GM12878 (cell line): ENCODE results near the gene RHBG. TPM values are rescaled to one million over a fixed set of nuclear protein-coding genes. Genes with fewer than 3 reads are reported as not detected.

Source experiments
- ATAC-seq: fragments of 200-7000 bp; cut with Tn5 transposase; 3 replicates; pipeline ENCODE4 v1.9.1; 2020; ENCODE audit warnings: mild to moderate bottlenecking, moderate library complexity
- BruUV-seq: library from RNA; stranded (reverse); fragments of 400-500 nt; replicated peaks from 2 replicates; lab custom pipeline; 2021; lab: Mats Ljungman, UMichigan
- CTCF ChIA-PET: fragments of 300-600 bp; sonication (Branson Sonifier 250); formaldehyde crosslinking; extraction: SDS; loops from one replicate; lab custom pipeline; 2021; ENCODE audit warnings: inconsistent platforms; lab: Yijun Ruan, JAX
- POLR2A ChIA-PET: fragments of 350-600 bp; formaldehyde crosslinking; extraction: SDS; loops from one replicate; lab custom pipeline; 2021; ENCODE audit warnings: inconsistent platforms; lab: Charles Lee
- RAD21 ChIA-PET: fragments of 300-600 bp; sonication (Branson Sonifier 250); formaldehyde crosslinking; loops from one replicate; lab custom pipeline; 2023; ENCODE audit warnings: antibody characterized with exemption; ENCODE audit not compliant: unreplicated experiment; lab: Charles Lee
- SMC1A ChIA-PET: fragments of 300-600 bp; sonication (Branson Sonifier 250); formaldehyde crosslinking; loops from one replicate; lab custom pipeline; 2023; ENCODE audit not compliant: unreplicated experiment, uncharacterized antibody; lab: Charles Lee
- DNase-seq: peaks from one replicate; pipeline ENCODE4 v3.0.0-alpha.2; 2011; ENCODE audit warnings: low read depth, low spot score
- FAIRE-seq: peaks from 3 replicates; lab custom pipeline; 2011; peaks lifted over from hg19 to GRCh38; lab: Jason Lieb, UNC
- H2AFZ ChIP-seq: 2 replicates; pipeline ENCODE4 v1.6.0; 2011; ENCODE audit warnings: low read depth, low read length, control low read depth; ENCODE audit not compliant: control insufficient read depth
- H3K27ac ChIP-seq: 2 replicates; pipeline ENCODE4 v1.5.1; 2011; ENCODE audit warnings: control low read depth; ENCODE audit not compliant: control insufficient read depth, insufficient read depth
- H3K27me3 ChIP-seq, 2 experiments: replicated peaks in 1 of 2; 2 replicates each; pipeline versions ENCODE4 v1.6.0 to v1.6.1; 2011; ENCODE audit warnings: low read length in 1 of 2; ENCODE audit not compliant: control insufficient read depth in 2 of 2, insufficient read depth in 2 of 2
- H3K36me3 ChIP-seq, 2 experiments: 2 replicates each; pipeline ENCODE4 v1.5.1; 2011; ENCODE audit warnings: low read length in 1 of 2; ENCODE audit not compliant: control insufficient read depth in 2 of 2, insufficient read depth in 2 of 2
- H3K4me1 ChIP-seq: 2 replicates; pipeline ENCODE4 v1.6.1; 2011; ENCODE audit warnings: mild to moderate bottlenecking, low read length, moderate library complexity, mixed read lengths; ENCODE audit not compliant: control insufficient read depth, insufficient read depth
- H3K4me2 ChIP-seq: 2 replicates; pipeline ENCODE4 v1.6.0; 2011; ENCODE audit warnings: control low read depth; ENCODE audit not compliant: control insufficient read depth, insufficient read depth
- H3K4me3 ChIP-seq: fragments of 200-600 bp; sonication (generic); 2 replicates; pipeline ENCODE4 v1.5.1; 2016
- H3K79me2 ChIP-seq: 2 replicates; pipeline ENCODE4 v1.6.0; 2011; ENCODE audit warnings: low read length; ENCODE audit not compliant: control insufficient read depth, insufficient read depth
- H3K9ac ChIP-seq: 2 replicates; pipeline ENCODE4 v1.8.0; 2011; ENCODE audit warnings: low read length, control low read depth, mixed read lengths; ENCODE audit not compliant: control insufficient read depth, insufficient read depth
- H3K9me3 ChIP-seq: replicated peaks from 3 replicates; pipeline ENCODE4 v1.5.1; 2011; ENCODE audit warnings: mild to moderate bottlenecking, low read length; ENCODE audit not compliant: control insufficient read depth, insufficient read depth
- H4K20me1 ChIP-seq: 2 replicates; pipeline ENCODE4 v1.6.0; 2011; ENCODE audit not compliant: control insufficient read depth, insufficient read depth
- KLF5 ChIP-seq: fragments of 450-650 bp; IDR thresholded peaks from 2 replicates; pipeline ENCODE4 v1.6.1; 2014; ENCODE audit warnings: mild to moderate bottlenecking; ENCODE audit not compliant: partially characterized antibody
- MLLT1 ChIP-seq: fragments of 450-650 bp; IDR thresholded peaks from 2 replicates; pipeline ENCODE4 v1.6.1; 2016; ENCODE audit warnings: mild to moderate bottlenecking
- RBBP5 ChIP-seq: fragments of 200-600 bp; sonication (generic); conservative IDR thresholded peaks from 2 replicates; pipeline ENCODE4 v1.6.1; 2016
- SUZ12 ChIP-seq: fragments of 200-600 bp; sonication (generic); IDR thresholded peaks from one replicate; pipeline ENCODE4 v1.6.1; 2018; ENCODE audit warnings: antibody characterized with exemption, mild to moderate bottlenecking; ENCODE audit not compliant: unreplicated experiment
- TAF1 ChIP-seq: IDR thresholded peaks from 2 replicates; pipeline ENCODE4 v1.6.1; 2011; ENCODE audit warnings: mild to moderate bottlenecking, low read depth, low read length, borderline replicate concordance
- YBX1 ChIP-seq: fragments of 450-650 bp; IDR thresholded peaks from 2 replicates; pipeline ENCODE4 v1.6.1; 2016; ENCODE audit warnings: antibody characterized with exemption
- WGBS: methylation state at CpG from one replicate; pipeline ENCODE4 v1.1.6; 2016; ENCODE audit warnings: low lambda C conversion rate; ENCODE audit not compliant: insufficient replicate concordance, insufficient coverage; ENCODE audit errors: missing lambda C conversion rate; 5-methylcytosine and 5-hydroxymethylcytosine counted together
- in situ Hi-C: fragments of 300-500 bp; cut with MboI; formaldehyde crosslinking; loops from 9 replicates; pipeline ENCODE4 v1.14.3; 2018; ENCODE audit warnings: mixed read lengths
- intact Hi-C: fragments of 100-400 bp; cut with micrococcal nuclease; formaldehyde crosslinking; loops from one replicate; pipeline ENCODE4 v1.14.2; 2022; ENCODE audit not compliant: unreplicated experiment
- polyA plus RNA-seq, 11 experiments: library from polyadenylated mRNA; depleted of rRNA in 4 of 11; unstranded in 6 of 11; stranded (reverse) in 5 of 11; fragments of >200 nt; fragmentation: Nextera tagmentation in 4 of 11; fragmentation: Illumina TruSeq in 1 of 11; extraction: Ambion mirVana in 4 of 11; extraction: Trizol in 1 of 11; gene quantifications; 1 replicate in 1 of 11; 2 replicates in 10 of 11; pipeline versions ENCODE4 v1.2.1 to v1.2.3, GENCODE V29; 2011 to 2016; ENCODE audit warnings: inconsistent platforms in 2 of 11, missing spikeins in 2 of 11, low read depth in 1 of 11
- total RNA-seq, 4 experiments: library from RNA; depleted of rRNA in 3 of 4; stranded (reverse); fragments of >200 nt in 3 of 4; fragmentation: Illumina TruSeq in 1 of 4; extraction: Trizol in 1 of 4; gene quantifications; 2 replicates each; pipeline versions ENCODE4 v1.2.1 to v1.2.3, GENCODE V29; 2013 to 2021

RHBG gene
- total and polyA plus RNA-seq, 10 of the 15 experiments (the other 5 are each of a cell fraction or from before 2014, with no cell fraction given) = not detected

- WGBS = 71% methylated on average over 6 of the region's 6 CpGs
- ChIA-PET SMC1A (interaction anchor here (1.2 to 3.1 kb wide), 2 partner anchors 9 to 32 kb away, joined by 3 to 23 read pairs; no protein-coding TSS in a partner anchor), CTCF (interaction anchor here (1.0 to 1.9 kb wide), 2 partner anchors 29 to 32 kb away, joined by 5 to 10 read pairs; no protein-coding TSS in a partner anchor), POLR2A (interaction anchor here (0.5 to 1.0 kb wide), 2 partner anchors 10 to 545 kb away, joined by 3 to 4 read pairs; no protein-coding TSS in a partner anchor), RAD21 (interaction anchor here (3.7 kb wide), 1 partner anchor 31 kb away, joined by 21 read pairs; no protein-coding TSS in a partner anchor)
- in situ Hi-C loops (no loop called here), intact Hi-C loops (no loop called here)
- Histone ChIP-seq H4K20me1 (no peaks in the 10 kb centered on the region), H3K27me3 (peaks cover 5 to 6% of the 10 kb centered on the region in 2 experiments), H3K9ac (no peak overlapping the region), H3K4me2 (no peak overlapping the region), H3K79me2 (no peaks in the 10 kb centered on the region), H3K9me3 (no peaks in the 10 kb centered on the region), H3K4me3 (no peak overlapping the region), H3K36me3 (no peaks in the 10 kb centered on the region), H3K27ac (no peak overlapping the region), H3K4me1 (peaks cover 8% of the 10 kb centered on the region)
- no peak for ATAC-seq
- no peak for DNase-seq
- BruUV-seq = no TSS peak
- no peak for TF ChIP-seq TAF1
- TF ChIP-seq YBX1 = no peak
- no peak for TF ChIP-seq KLF5
- no peak for TF ChIP-seq MLLT1
- no peak for TF ChIP-seq SUZ12
- TF ChIP-seq RBBP5 = no peak
- TF ChIP-seq, all 136 proteins: peak for 0
- no peak overlapping the region for H2AFZ ChIP-seq
- no peak for FAIRE-seq
Observed at GRCh38 chr1:156417401-156418020, 48.5 kb downstream of the RHBG start.
